BE2C (cell line): ENCODE measurements around the gene CTXN3.

Experiments used
- DNase-seq: peaks from one replicate; pipeline ENCODE4 v3.0.0-alpha.2; 2020
- H3K27me3 ChIP-seq: fragments of 250-450 bp; sonication (Bioruptor Pico); 2 replicates; pipeline ENCODE4 v1.5.1; 2020; ENCODE audit warnings: mild to moderate bottlenecking
- H3K36me3 ChIP-seq: fragments of 250-450 bp; sonication (Bioruptor Pico); 2 replicates; pipeline ENCODE4 v1.5.1; 2020; ENCODE audit warnings: mild to moderate bottlenecking
- H3K4me1 ChIP-seq: fragments of 250-450 bp; sonication (Bioruptor Pico); 2 replicates; pipeline ENCODE4 v1.5.1; 2020
- H3K4me3 ChIP-seq: 2 replicates; pipeline ENCODE4 v1.5.1; 2011; ENCODE audit warnings: low read depth, low read length
- H3K9me3 ChIP-seq: fragments of 250-450 bp; sonication (Bioruptor Pico); 2 replicates; pipeline ENCODE4 v1.5.1; 2020
- TF ChIP-seq, protein P1 (sequence below): IDR thresholded peaks from 2 replicates; pipeline ENCODE4 v1.5.1; 2012; ENCODE audit warnings: mild to moderate bottlenecking, low read depth, low read length

Gene CTXN3

DNA sequence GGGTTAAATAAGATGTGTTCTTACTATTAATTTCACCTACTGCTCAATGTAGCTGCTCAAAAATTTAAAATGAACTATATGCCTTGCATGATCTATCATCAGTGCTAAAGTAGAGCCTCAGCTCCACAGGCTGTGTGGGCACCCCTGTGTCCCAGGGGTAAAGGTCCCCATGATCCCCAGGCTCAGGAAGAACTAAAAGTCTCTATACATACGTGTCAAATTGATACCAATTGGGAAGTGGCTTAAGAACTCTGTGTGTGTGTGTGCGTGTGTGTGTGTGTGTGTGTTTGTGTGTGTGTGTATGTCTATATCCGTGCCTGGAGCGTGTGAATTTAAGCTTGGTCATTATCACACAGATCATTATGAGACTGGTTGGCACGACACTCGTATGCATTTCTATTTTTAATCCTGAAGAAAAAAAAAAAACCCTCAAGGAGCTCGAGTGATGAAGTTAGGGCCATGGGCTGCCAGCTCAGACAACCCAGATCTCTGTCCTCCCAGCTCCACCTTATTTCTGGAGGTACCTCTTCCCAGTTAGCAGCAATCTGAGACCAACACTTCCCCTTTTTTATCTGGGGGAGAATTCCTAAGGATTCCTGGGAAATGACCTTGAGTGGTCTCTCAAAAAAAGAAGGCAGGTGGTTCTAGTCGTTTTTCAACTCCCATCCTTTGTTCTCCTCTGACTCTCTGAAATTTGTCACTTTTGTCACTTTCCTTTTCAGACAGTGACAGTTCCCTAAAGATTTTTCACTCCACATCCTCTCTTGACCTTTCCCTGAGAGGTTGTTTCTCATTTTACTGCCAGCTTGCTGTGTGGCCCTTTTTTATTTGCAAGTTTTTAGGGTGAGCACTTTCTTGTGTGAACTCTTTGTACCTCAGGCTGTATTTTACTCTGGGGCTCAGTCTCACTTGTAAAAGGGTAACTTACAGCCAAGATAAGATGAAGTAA, 45.7 kb upstream of the CTXN3 start:
- Histone ChIP-seq H3K4me1 (no peaks in the 10 kb centered on the region), H3K27me3 (no peaks in the 10 kb centered on the region), H3K9me3 (no peaks in the 10 kb centered on the region), H3K36me3 (no peaks in the 10 kb centered on the region), H3K4me3 (no peak overlapping the region)
- DNase-seq, result no peak
- TF ChIP-seq, protein P1, sequence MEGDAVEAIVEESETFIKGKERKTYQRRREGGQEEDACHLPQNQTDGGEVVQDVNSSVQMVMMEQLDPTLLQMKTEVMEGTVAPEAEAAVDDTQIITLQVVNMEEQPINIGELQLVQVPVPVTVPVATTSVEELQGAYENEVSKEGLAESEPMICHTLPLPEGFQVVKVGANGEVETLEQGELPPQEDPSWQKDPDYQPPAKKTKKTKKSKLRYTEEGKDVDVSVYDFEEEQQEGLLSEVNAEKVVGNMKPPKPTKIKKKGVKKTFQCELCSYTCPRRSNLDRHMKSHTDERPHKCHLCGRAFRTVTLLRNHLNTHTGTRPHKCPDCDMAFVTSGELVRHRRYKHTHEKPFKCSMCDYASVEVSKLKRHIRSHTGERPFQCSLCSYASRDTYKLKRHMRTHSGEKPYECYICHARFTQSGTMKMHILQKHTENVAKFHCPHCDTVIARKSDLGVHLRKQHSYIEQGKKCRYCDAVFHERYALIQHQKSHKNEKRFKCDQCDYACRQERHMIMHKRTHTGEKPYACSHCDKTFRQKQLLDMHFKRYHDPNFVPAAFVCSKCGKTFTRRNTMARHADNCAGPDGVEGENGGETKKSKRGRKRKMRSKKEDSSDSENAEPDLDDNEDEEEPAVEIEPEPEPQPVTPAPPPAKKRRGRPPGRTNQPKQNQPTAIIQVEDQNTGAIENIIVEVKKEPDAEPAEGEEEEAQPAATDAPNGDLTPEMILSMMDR, result no peak

DNA sequence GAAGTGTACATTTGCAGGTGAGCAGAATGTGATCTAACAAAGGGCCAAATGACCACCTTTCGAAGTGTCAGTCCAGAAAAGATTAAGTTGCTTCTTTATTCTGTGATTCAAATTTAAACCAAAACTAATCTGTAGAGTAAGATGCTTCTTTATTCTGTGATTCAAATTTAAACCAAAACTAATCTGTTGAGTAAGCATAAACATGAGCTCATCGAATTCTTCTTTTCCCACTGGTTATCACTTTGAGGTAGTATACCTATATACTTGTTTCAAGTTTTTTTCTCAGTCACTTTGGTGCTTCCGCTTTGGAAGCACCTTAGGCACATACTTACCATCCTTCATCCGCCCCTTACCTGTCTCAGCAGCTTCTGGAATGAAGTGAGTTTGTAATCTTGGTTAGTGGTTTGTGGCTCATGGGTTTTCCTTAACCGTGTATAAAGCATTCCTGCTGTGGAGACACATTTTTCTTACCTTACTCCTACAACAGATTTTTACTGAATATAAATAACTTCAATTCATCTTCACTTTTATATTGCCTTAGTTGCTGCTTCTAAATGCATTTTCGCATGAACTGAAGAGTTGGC, 40.7 kb upstream of the CTXN3 start:
- Histone ChIP-seq H3K9me3 (no peaks in the 10 kb centered on the region), H3K4me3 (no peak overlapping the region), H3K27me3 (peaks cover 3% of the 10 kb centered on the region; the same call in 1 of the 2 replicates), H3K4me1 (no peaks in the 10 kb centered on the region), H3K36me3 (no peaks in the 10 kb centered on the region)
- DNase-seq, result no peak
- TF ChIP-seq, protein P1, result no peak

DNA sequence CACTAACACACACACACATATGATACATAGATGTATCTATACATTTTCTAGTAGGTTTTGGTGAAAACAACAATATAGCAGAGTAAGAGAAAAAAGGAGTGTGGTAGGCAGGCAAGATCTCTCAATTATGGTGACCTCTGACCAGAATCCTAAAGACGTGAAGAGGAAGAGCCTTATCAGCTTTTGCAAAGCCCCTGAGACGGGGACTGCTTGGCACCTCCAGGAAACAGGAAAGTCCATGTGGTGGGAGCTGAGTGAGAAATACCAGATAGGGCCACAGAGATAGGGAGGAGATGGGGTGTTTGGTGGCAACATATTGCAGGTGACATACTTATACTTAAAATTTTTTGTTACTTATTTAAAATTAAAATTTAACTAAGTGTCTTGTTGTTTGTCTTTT, 39.9 kb upstream of the CTXN3 start:
- H3K27me3 ChIP-seq, result peaks cover 3% of the 10 kb centered on the region; the same call in 1 of the 2 replicates
- H3K4me3 ChIP-seq, result no peak overlapping the region
- no peaks in the 10 kb centered on the region for H3K4me1 ChIP-seq
- H3K9me3 ChIP-seq, result no peaks in the 10 kb centered on the region
- TF ChIP-seq, protein P1, result no peak
- no peaks in the 10 kb centered on the region for H3K36me3 ChIP-seq
- DNase-seq, result no peak

DNA sequence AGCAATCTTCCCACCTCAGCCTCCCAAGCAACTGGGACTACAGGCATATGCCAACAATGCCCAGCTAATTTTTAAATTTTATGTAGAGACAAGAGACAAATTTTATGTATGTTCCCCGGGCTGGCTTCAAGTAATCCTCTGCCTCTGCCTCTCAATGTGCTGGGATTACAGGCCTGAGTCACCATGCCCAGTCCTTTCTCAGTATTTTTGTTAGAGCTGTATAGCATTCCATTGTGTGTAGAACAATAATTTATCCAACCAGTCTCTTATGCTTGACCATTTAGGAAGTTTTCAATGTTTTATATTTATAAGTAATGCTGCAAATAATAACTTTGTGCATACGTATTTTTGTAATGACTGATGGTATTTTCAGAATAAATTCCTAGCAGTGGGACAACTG, 38.9 kb upstream of the CTXN3 start:
- Histone ChIP-seq H3K9me3 (no peaks in the 10 kb centered on the region), H3K4me1 (no peaks in the 10 kb centered on the region), H3K36me3 (no peaks in the 10 kb centered on the region), H3K4me3 (no peak overlapping the region), H3K27me3 (peaks cover 3% of the 10 kb centered on the region; the same call in 1 of the 2 replicates)
- no peak for DNase-seq
- TF ChIP-seq, protein P1, result no peak

DNA sequence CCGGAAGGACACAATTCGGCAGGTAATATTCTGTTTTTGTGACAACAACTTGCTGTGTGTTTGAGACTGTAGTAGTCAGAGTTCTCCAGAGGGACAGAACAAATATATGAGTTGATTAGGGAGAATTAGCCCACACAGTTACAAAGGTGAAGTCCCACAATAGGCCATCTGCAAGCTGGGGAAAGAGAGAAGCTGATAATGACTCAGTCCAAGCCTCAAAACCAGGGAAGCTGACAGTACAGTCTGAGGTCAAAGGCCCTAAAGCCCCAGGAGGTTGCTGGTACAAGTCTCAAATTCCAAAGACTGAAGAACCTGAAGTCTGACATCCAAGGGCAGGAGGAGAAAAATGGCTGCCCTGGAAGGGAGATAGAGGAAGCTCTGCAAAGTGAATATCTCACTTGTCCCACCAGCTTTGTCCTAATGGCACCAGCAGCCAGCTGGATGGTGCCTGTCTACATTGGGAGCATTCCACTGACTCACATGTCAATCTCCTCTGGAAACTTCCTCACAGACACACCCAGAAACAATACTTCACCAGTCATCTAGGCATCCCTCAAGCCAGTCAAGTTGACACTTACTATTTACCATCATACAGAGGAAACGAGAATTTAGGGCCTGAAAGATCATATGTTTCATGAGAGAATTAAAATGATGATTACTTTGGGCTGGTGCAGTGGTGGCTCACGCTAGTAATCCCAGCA, 36.3 kb upstream of the CTXN3 start:
- TF ChIP-seq, protein P1, result no peak
- H3K36me3 ChIP-seq, result no peaks in the 10 kb centered on the region
- peaks cover 3% of the 10 kb centered on the region; the same call in 1 of the 2 replicates for H3K27me3 ChIP-seq
- H3K9me3 ChIP-seq, result no peaks in the 10 kb centered on the region
- no peaks in the 10 kb centered on the region for H3K4me1 ChIP-seq
- DNase-seq, result no peak
- H3K4me3 ChIP-seq, result no peak overlapping the region
